WERI-Rb-1 (cell line): Measurements from ENCODE around the gene DDX59.
A peak's percentile ranks its signal among the peaks of the same experiment; 100 is the strongest.

Source experiments
- DNase-seq: peaks from one replicate; pipeline ENCODE4 v3.0.0-alpha.2; 2020
- H3K27ac ChIP-seq: fragments of 250-450 bp; sonication (Bioruptor Pico); 2 replicates; pipeline ENCODE4 v1.5.1; 2020; ENCODE audit warnings: mild to moderate bottlenecking, moderate library complexity
- H3K27me3 ChIP-seq: fragments of 250-450 bp; sonication (Bioruptor Pico); 2 replicates; pipeline ENCODE4 v1.5.1; 2021; ENCODE audit warnings: mild to moderate bottlenecking, low read depth, moderate library complexity; ENCODE audit not compliant: insufficient read depth, severe bottlenecking
- H3K36me3 ChIP-seq: fragments of 250-450 bp; sonication (Bioruptor Pico); 2 replicates; pipeline ENCODE4 v1.5.1; 2020; ENCODE audit warnings: mild to moderate bottlenecking, moderate library complexity
- H3K4me3 ChIP-seq: 2 replicates; pipeline ENCODE4 v1.5.1; 2011; ENCODE audit warnings: low read depth, mild to moderate bottlenecking, control low read depth, low read length
- H3K9me3 ChIP-seq: fragments of 250-450 bp; sonication (Bioruptor Pico); 2 replicates; pipeline ENCODE4 v1.5.1; 2021; ENCODE audit warnings: mild to moderate bottlenecking, moderate library complexity; ENCODE audit not compliant: severe bottlenecking
- TF ChIP-seq, protein P1 (sequence below): IDR thresholded peaks from 2 replicates; pipeline ENCODE4 v1.5.1; 2011; ENCODE audit warnings: low read depth, mild to moderate bottlenecking, control low read depth, inconsistent platforms, low read length

The DDX59 gene

DNA sequence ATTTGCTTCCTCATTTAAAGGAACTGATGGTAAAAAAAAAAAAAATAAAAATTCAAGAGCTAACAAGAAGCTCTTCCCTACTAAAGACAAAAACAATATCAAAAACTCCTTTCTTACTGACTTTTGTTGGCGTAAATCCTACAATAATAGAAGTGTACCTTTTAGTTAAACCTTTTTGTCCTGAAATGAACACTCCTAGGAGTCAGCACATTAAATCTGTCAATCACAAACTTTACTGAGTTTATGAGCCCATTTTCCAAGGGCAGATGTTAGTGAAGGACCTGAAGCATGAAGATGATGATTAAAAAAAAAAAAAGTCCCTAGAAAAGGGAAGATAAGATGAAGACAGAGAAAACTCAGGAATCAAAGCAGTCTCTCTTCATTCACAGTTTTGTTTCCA, 22.6 kb upstream of the DDX59 start:
- H3K36me3 ChIP-seq: no peaks in the 10 kb centered on the region

GRCh38 chr1:200686620-200687019, 16.9 kb upstream of the DDX59 start:
- no peak overlapping the region for H3K27ac ChIP-seq
- no peaks in the 10 kb centered on the region for H3K27me3 ChIP-seq

More for the DNA sequence above, 22.6 kb upstream of the DDX59 start:
- Histone ChIP-seq H3K27me3 (no peaks in the 10 kb centered on the region), H3K9me3 (no peaks in the 10 kb centered on the region), H3K4me3 (no peak overlapping the region), H3K27ac (no peak overlapping the region)
- TF ChIP-seq, protein P1, sequence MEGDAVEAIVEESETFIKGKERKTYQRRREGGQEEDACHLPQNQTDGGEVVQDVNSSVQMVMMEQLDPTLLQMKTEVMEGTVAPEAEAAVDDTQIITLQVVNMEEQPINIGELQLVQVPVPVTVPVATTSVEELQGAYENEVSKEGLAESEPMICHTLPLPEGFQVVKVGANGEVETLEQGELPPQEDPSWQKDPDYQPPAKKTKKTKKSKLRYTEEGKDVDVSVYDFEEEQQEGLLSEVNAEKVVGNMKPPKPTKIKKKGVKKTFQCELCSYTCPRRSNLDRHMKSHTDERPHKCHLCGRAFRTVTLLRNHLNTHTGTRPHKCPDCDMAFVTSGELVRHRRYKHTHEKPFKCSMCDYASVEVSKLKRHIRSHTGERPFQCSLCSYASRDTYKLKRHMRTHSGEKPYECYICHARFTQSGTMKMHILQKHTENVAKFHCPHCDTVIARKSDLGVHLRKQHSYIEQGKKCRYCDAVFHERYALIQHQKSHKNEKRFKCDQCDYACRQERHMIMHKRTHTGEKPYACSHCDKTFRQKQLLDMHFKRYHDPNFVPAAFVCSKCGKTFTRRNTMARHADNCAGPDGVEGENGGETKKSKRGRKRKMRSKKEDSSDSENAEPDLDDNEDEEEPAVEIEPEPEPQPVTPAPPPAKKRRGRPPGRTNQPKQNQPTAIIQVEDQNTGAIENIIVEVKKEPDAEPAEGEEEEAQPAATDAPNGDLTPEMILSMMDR: no peak
- no peak for DNase-seq

DNA sequence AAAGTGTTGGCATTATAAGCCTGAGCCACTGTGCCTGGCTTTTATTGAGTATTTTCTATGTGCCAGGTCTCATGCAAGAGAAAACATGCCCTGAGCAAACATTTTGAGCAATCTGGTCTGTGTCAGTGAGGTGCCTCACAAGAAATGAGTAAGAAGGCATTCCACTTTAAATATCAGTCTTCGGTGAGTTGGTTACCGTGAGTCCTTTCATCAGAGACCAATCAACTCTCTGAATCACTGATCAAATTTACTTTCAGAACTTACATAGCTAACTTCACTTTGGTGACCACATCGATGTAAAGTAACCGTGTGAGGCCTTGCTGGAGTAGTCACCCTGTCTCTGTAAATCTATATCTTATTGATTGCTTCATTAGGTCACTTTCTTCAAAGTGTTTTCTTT, 14.3 kb upstream of the DDX59 start:
- no peak overlapping the region for H3K4me3 ChIP-seq
- DNase-seq: no peak
- H3K27me3 ChIP-seq: no peaks in the 10 kb centered on the region
- TF ChIP-seq, protein P1: no peak
- no peak overlapping the region for H3K27ac ChIP-seq
- no peaks in the 10 kb centered on the region for H3K36me3 ChIP-seq
- no peaks in the 10 kb centered on the region for H3K9me3 ChIP-seq

More at GRCh38 chr1:200686620-200687019, 16.9 kb upstream of the DDX59 start:
- no peak for DNase-seq
- Histone ChIP-seq H3K4me3 (no peak overlapping the region), H3K9me3 (no peaks in the 10 kb centered on the region), H3K36me3 (no peaks in the 10 kb centered on the region)
- TF ChIP-seq, protein P1: no peak

- TF ChIP-seq, protein P1: no peak
- Histone ChIP-seq H3K9me3 (no peaks in the 10 kb centered on the region), H3K27ac (no peak overlapping the region), H3K27me3 (no peaks in the 10 kb centered on the region), H3K36me3 (no peaks in the 10 kb centered on the region), H3K4me3 (no peak overlapping the region)
- DNase-seq: no peak
Measured at GRCh38 chr1:200683298-200683697, 13.6 kb upstream of the DDX59 start.

DNA sequence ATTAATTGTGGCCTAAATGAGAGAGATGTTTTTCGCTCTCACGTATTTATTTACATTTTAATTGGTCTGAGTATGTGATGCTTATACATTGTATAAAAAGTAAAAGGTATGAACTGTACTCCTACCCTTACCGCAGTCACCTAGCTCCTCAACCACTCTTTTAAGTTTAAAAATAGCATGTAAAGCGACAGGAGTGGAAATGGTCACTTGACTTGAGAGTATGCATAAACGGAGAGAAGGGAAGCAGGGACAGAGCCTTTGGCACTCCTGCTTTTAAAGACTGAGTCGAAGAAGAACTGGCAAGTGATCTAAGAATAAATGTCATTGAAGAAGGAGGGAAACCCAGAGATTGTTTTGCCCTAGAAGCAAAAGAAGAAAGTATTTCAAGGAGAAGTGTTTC, 11.5 kb upstream of the DDX59 start:
- Histone ChIP-seq H3K27ac (no peak overlapping the region), H3K4me3 (no peak overlapping the region), H3K36me3 (no peaks in the 10 kb centered on the region), H3K27me3 (no peaks in the 10 kb centered on the region), H3K9me3 (no peaks in the 10 kb centered on the region)
- TF ChIP-seq, protein P1: no peak
- DNase-seq: no peak

GRCh38 chr1:200676829-200677228, 7.1 kb upstream of the DDX59 start:
- DNase-seq: peak; percentile 59
- Histone ChIP-seq H3K9me3 (no peaks in the 10 kb centered on the region), H3K27ac (peak overlapping the region; percentile 70), H3K36me3 (no peaks in the 10 kb centered on the region), H3K4me3 (no peak overlapping the region), H3K27me3 (no peaks in the 10 kb centered on the region)
- TF ChIP-seq, protein P1: no peak
